SJCRH30 (cell line): Measurements from ENCODE around the gene GRIP1. TPM values are rescaled to one million over a fixed set of nuclear protein-coding genes. Genes with fewer than 3 reads are reported as not detected.

Experiments
- DNase-seq, 2 experiments: peaks; one replicate each; pipeline ENCODE4 v3.0.0-alpha.2; 2015 to 2020
- H3K27ac ChIP-seq: fragments of 250-450 bp; sonication (Bioruptor Pico); 2 replicates; pipeline ENCODE4 v1.5.1; 2020; ENCODE audit warnings: mild to moderate bottlenecking, moderate library complexity
- H3K27me3 ChIP-seq: fragments of 250-450 bp; sonication (Bioruptor Pico); 2 replicates; pipeline ENCODE4 v1.5.1; 2020; ENCODE audit warnings: mild to moderate bottlenecking, moderate library complexity
- H3K36me3 ChIP-seq: fragments of 250-450 bp; sonication (Bioruptor Pico); 2 replicates; pipeline ENCODE4 v1.5.1; 2020; ENCODE audit warnings: mild to moderate bottlenecking, moderate library complexity
- H3K4me1 ChIP-seq: fragments of 250-450 bp; sonication (Bioruptor Pico); 2 replicates; pipeline ENCODE4 v1.5.1; 2020; ENCODE audit warnings: mild to moderate bottlenecking, moderate library complexity
- H3K4me3 ChIP-seq: fragments of 250-450 bp; sonication (Bioruptor Pico); 2 replicates; pipeline ENCODE4 v1.5.1; 2020; ENCODE audit warnings: mild to moderate bottlenecking, moderate library complexity
- H3K9me3 ChIP-seq: fragments of 250-450 bp; sonication (Bioruptor Pico); replicated peaks from 2 replicates; pipeline ENCODE4 v1.5.1; 2020; ENCODE audit warnings: mild to moderate bottlenecking, moderate library complexity
- total RNA-seq: library from RNA; depleted of rRNA; stranded (reverse); fragments of >200 nt; shearing (Covaris generic); gene quantifications from 2 replicates; pipeline ENCODE4 v1.2.3, GENCODE V29; 2014

Gene GRIP1
- total RNA-seq, 1 experiment from 2014 or later: 8.2 TPM

- H3K36me3 ChIP-seq: no peaks in the 10 kb centered on the region
- no peak overlapping the region for H3K4me3 ChIP-seq
- no peaks in the 10 kb centered on the region for H3K9me3 ChIP-seq
- no peaks in the 10 kb centered on the region for H3K27me3 ChIP-seq
- no peaks in the 10 kb centered on the region for H3K4me1 ChIP-seq
- no peak for DNase-seq
- no peak overlapping the region for H3K27ac ChIP-seq
These were observed 28.3 kb upstream of the GRIP1 start for GRCh38 chr12:66707002-66707697.

- Histone ChIP-seq H3K4me3 (no peak overlapping the region), H3K27ac (no peak overlapping the region), H3K36me3 (no peaks in the 10 kb centered on the region), H3K4me1 (0 out of 2 replicates have a peak, but pooled peaks cover 1% of the 10 kb centered on the region), H3K9me3 (no peaks in the 10 kb centered on the region), H3K27me3 (no peaks in the 10 kb centered on the region)
- DNase-seq: no peak
These were observed 21.0 kb upstream of the GRIP1 start for GRCh38 chr12:66699738-66700482.

GRCh38 chr12:66698558-66698957 is 19.7 kb upstream of the GRIP1 start:
- Histone ChIP-seq H3K27ac (no peak overlapping the region), H3K4me1 (0 out of 2 replicates have a peak, but pooled peaks cover 4% of the 10 kb centered on the region)
- no peak for DNase-seq

GRCh38 chr12:66697404-66697803 is 18.5 kb upstream of the GRIP1 start:
- H3K4me3 ChIP-seq: no peak overlapping the region
- no peaks in the 10 kb centered on the region for H3K9me3 ChIP-seq
- no peaks in the 10 kb centered on the region for H3K27me3 ChIP-seq
- no peaks in the 10 kb centered on the region for H3K36me3 ChIP-seq
- H3K4me1 ChIP-seq: 0 out of 2 replicates have a peak, but pooled peaks cover 4% of the 10 kb centered on the region
- DNase-seq: peak in 1 of 2 experiments; percentile 10
- no peak overlapping the region for H3K27ac ChIP-seq

More at GRCh38 chr12:66698558-66698957, 19.7 kb upstream of the GRIP1 start:
- Histone ChIP-seq H3K9me3 (no peaks in the 10 kb centered on the region), H3K27me3 (no peaks in the 10 kb centered on the region), H3K36me3 (no peaks in the 10 kb centered on the region), H3K4me3 (no peak overlapping the region)

GRCh38 chr12:66694666-66695613 is 16.1 kb upstream of the GRIP1 start:
- H3K4me3 ChIP-seq: no peak overlapping the region
- 0 out of 2 replicates have a peak, but pooled peaks cover 4% of the 10 kb centered on the region for H3K4me1 ChIP-seq
- no peaks in the 10 kb centered on the region for H3K36me3 ChIP-seq
- no peak overlapping the region for H3K27ac ChIP-seq
- no peaks in the 10 kb centered on the region for H3K9me3 ChIP-seq
- DNase-seq: peak in 1 of 2 experiments; percentile 13
- no peaks in the 10 kb centered on the region for H3K27me3 ChIP-seq

GRCh38 chr12:66693901-66694513 is 15.1 kb upstream of the GRIP1 start:
- DNase-seq: peak; percentile 42 to 84
- Histone ChIP-seq H3K27ac (no peak overlapping the region), H3K4me1 (0 out of 2 replicates have a peak, but pooled peaks cover 4% of the 10 kb centered on the region), H3K9me3 (no peaks in the 10 kb centered on the region), H3K27me3 (no peaks in the 10 kb centered on the region), H3K4me3 (no peak overlapping the region), H3K36me3 (no peaks in the 10 kb centered on the region)

GRCh38 chr12:66692986-66693385 is 14.1 kb upstream of the GRIP1 start:
- no peak for DNase-seq
- no peaks in the 10 kb centered on the region for H3K9me3 ChIP-seq
- H3K4me1 ChIP-seq: 0 out of 2 replicates have a peak, but pooled peaks cover 4% of the 10 kb centered on the region
- H3K27me3 ChIP-seq: no peaks in the 10 kb centered on the region
- no peak overlapping the region for H3K27ac ChIP-seq
- H3K36me3 ChIP-seq: no peaks in the 10 kb centered on the region
- no peak overlapping the region for H3K4me3 ChIP-seq

GRCh38 chr12:66692170-66692569 is 13.3 kb upstream of the GRIP1 start:
- Histone ChIP-seq H3K27me3 (no peaks in the 10 kb centered on the region), H3K27ac (no peak overlapping the region), H3K9me3 (no peaks in the 10 kb centered on the region), H3K4me3 (no peak overlapping the region), H3K4me1 (0 out of 2 replicates have a peak, but pooled peaks cover 4% of the 10 kb centered on the region), H3K36me3 (no peaks in the 10 kb centered on the region)
- no peak for DNase-seq

GRCh38 chr12:66688846-66689439 is 10.1 kb upstream of the GRIP1 start:
- H3K36me3 ChIP-seq: no peaks in the 10 kb centered on the region
- H3K27ac ChIP-seq: no peak overlapping the region
- DNase-seq: peak; percentile 55 to 75
- no peaks in the 10 kb centered on the region for H3K27me3 ChIP-seq
- H3K9me3 ChIP-seq: no peaks in the 10 kb centered on the region
- no peaks in the 10 kb centered on the region for H3K4me1 ChIP-seq
- H3K4me3 ChIP-seq: no peak overlapping the region

GRCh38 chr12:66684222-66684621 is 5.3 kb upstream of the GRIP1 start:
- H3K4me1 ChIP-seq: no peaks in the 10 kb centered on the region
- H3K4me3 ChIP-seq: no peak overlapping the region
- H3K9me3 ChIP-seq: no peaks in the 10 kb centered on the region
- DNase-seq: no peak
- no peaks in the 10 kb centered on the region for H3K36me3 ChIP-seq
- H3K27me3 ChIP-seq: no peaks in the 10 kb centered on the region
- H3K27ac ChIP-seq: no peak overlapping the region

GRCh38 chr12:66683822-66684221 is 4.9 kb upstream of the GRIP1 start:
- H3K27me3 ChIP-seq: no peaks in the 10 kb centered on the region
- H3K36me3 ChIP-seq: no peaks in the 10 kb centered on the region
- no peaks in the 10 kb centered on the region for H3K9me3 ChIP-seq
- no peak for DNase-seq
- H3K4me1 ChIP-seq: no peaks in the 10 kb centered on the region
- H3K27ac ChIP-seq: no peak overlapping the region
- H3K4me3 ChIP-seq: no peak overlapping the region

GRCh38 chr12:66683073-66683472 is 4.2 kb upstream of the GRIP1 start:
- H3K4me1 ChIP-seq: no peaks in the 10 kb centered on the region
- no peak overlapping the region for H3K4me3 ChIP-seq
- DNase-seq: no peak
- no peaks in the 10 kb centered on the region for H3K9me3 ChIP-seq
- H3K36me3 ChIP-seq: no peaks in the 10 kb centered on the region
- H3K27me3 ChIP-seq: no peaks in the 10 kb centered on the region
- H3K27ac ChIP-seq: no peak overlapping the region

GRCh38 chr12:66679461-66680084 is 697 bp upstream of the GRIP1 start:
- H3K27ac ChIP-seq: no peak overlapping the region
- peak in 1 of 2 experiments; percentile 37 for DNase-seq
- H3K4me3 ChIP-seq: peak overlapping the region; percentile 56
- H3K4me1 ChIP-seq: no peaks in the 10 kb centered on the region
- H3K36me3 ChIP-seq: no peaks in the 10 kb centered on the region
- no peaks in the 10 kb centered on the region for H3K9me3 ChIP-seq
- no peaks in the 10 kb centered on the region for H3K27me3 ChIP-seq
